Peyer's patch (tissue), 4 donors: Measurements from ENCODE around the gene RWDD3.

ENCODE experiments used
- POLR2A ChIP-seq, 2 donors: fragments of 450-650 bp; IDR thresholded peaks; one replicate each; pipeline ENCODE4 v1.5.1; 2017; ENCODE audit warnings: antibody characterized with exemption in 2 of 2, mild to moderate bottlenecking in 2 of 2, moderate library complexity in 2 of 2
- TF ChIP-seq, protein P1 (sequence below), 6 experiments: fragments of 450-650 bp in 4 of 6; fragments of 200-600 bp in 2 of 6; sonication (generic) in 1 of 6; IDR thresholded peaks; one replicate each; pipeline ENCODE4 v1.5.1; 2017 to 2019; ENCODE audit warnings: antibody characterized with exemption in 6 of 6, mild to moderate bottlenecking in 3 of 6, moderate library complexity in 1 of 6

GRCh38 chr1:95208876-95209275 lies 25.1 kb upstream of the RWDD3 start:
- TF ChIP-seq POLR2A (IDR thresholded peaks at IDR 0.05), result no peak
- TF ChIP-seq, protein P1, sequence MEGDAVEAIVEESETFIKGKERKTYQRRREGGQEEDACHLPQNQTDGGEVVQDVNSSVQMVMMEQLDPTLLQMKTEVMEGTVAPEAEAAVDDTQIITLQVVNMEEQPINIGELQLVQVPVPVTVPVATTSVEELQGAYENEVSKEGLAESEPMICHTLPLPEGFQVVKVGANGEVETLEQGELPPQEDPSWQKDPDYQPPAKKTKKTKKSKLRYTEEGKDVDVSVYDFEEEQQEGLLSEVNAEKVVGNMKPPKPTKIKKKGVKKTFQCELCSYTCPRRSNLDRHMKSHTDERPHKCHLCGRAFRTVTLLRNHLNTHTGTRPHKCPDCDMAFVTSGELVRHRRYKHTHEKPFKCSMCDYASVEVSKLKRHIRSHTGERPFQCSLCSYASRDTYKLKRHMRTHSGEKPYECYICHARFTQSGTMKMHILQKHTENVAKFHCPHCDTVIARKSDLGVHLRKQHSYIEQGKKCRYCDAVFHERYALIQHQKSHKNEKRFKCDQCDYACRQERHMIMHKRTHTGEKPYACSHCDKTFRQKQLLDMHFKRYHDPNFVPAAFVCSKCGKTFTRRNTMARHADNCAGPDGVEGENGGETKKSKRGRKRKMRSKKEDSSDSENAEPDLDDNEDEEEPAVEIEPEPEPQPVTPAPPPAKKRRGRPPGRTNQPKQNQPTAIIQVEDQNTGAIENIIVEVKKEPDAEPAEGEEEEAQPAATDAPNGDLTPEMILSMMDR (IDR thresholded peaks at IDR 0.05), result no peak
